ENCODE results near the gene CDK17. TPM values are rescaled to one million over a fixed set of nuclear protein-coding genes. Genes with fewer than 3 reads are reported as not detected.
A peak's percentile ranks its signal among the peaks of the same experiment; 100 is the strongest.
"Not testable (repeated sequence)": the region's sequence is repeated elsewhere in the genome, so short reads cannot be mapped to it uniquely, and the experiment has no call there.

The CDK17 gene
- polyA plus RNA-seq, 1 of the 3 experiments (the other 2 are of a cell fraction), result 11.7 TPM

- H3K79me2 ChIP-seq (ENCODE audit: insufficient read depth), result no peaks in the 10 kb centered on the region
- CTCF ChIA-PET, result no interaction called here
- H4K20me1 ChIP-seq (ENCODE audit: insufficient read depth), result no peaks in the 10 kb centered on the region
- peaks cover 2% of the 10 kb centered on the region for H3F3A ChIP-seq (replicated peaks; ENCODE audit: insufficient read depth)
- peaks cover 0 to 4% of the 10 kb centered on the region in 2 experiments; a peak in 2 of 4 replicates for H3K4me1 ChIP-seq (ENCODE audit: control insufficient read depth in 1 of 2, insufficient read depth in 2 of 2, low read depth in 1 of 2, low read length in 1 of 2)
- H3K36me3 ChIP-seq (replicated peaks in 1 of 2; ENCODE audit: control insufficient read depth in 1 of 2, insufficient read depth in 2 of 2, low read length in 1 of 2), result no peaks in the 10 kb centered on the region
- POLR2A ChIA-PET, result no interaction called here
- H2AFZ ChIP-seq (ENCODE audit: low read depth), result no peak overlapping the region
- H3K27me3 ChIP-seq (ENCODE audit: insufficient read depth), result no peaks in the 10 kb centered on the region
- 0 out of 4 replicates have a peak overlapping the region, but pooled peaks of 1 of the 2 experiments have one; percentile 26 for H3K27ac ChIP-seq (ENCODE audit: low read depth in 2 of 2, low read length in 1 of 2)
- H3K4me2 ChIP-seq, result no peak overlapping the region
- 82% methylated on average over 6 of the region's 6 CpGs for WGBS (ENCODE audit: low lambda C conversion rate)
- H3K9me3 ChIP-seq, result no peaks in the 10 kb centered on the region
- no peak overlapping the region for H3K9ac ChIP-seq
- no peak for DNase-seq
- H3K4me3 ChIP-seq (ENCODE audit: low read depth in 2 of 2, low read length in 1 of 2), result no peak overlapping the region
- TF ChIP-seq USF1 (IDR thresholded peaks at IDR 0.05; ENCODE audit: borderline replicate concordance, low read depth), result peak; percentile 55; the same call in 1 of the 2 replicates
- no peak for TF ChIP-seq FOXJ3 (CRISPR knock-in tag; IDR thresholded peaks at IDR 0.05)
- H3K9me2 ChIP-seq, result no peaks in the 10 kb centered on the region
Observed at GRCh38 chr12:96434107-96434506, 33.9 kb upstream of the CDK17 start.

GRCh38 chr12:96432496-96433321, 32.5 kb upstream of the CDK17 start:
- DNase-seq; H3K9me3 ChIP-seq; H3K9ac ChIP-seq; H3K4me2 ChIP-seq; H3K27ac ChIP-seq (ENCODE audit: low read depth in 2 of 2, low read length in 1 of 2); H3K4me1 ChIP-seq (ENCODE audit: control insufficient read depth in 1 of 2, insufficient read depth in 2 of 2, low read depth in 1 of 2, low read length in 1 of 2); H3K4me3 ChIP-seq (ENCODE audit: low read depth in 2 of 2, low read length in 1 of 2); H3K27me3 ChIP-seq (ENCODE audit: insufficient read depth); H3K9me2 ChIP-seq; H3K79me2 ChIP-seq (ENCODE audit: insufficient read depth); H4K20me1 ChIP-seq (ENCODE audit: insufficient read depth); POLR2A ChIA-PET; H3K36me3 ChIP-seq (replicated peaks in 1 of 2; ENCODE audit: control insufficient read depth in 1 of 2, insufficient read depth in 2 of 2, low read length in 1 of 2): not testable (repeated sequence)
- 91% methylated on average over 4 of the region's 4 CpGs for WGBS (ENCODE audit: low lambda C conversion rate)
- Histone ChIP-seq H3F3A (replicated peaks; ENCODE audit: insufficient read depth) (peaks cover 16% of the 10 kb centered on the region), H2AFZ (ENCODE audit: low read depth) (peak overlapping the region; percentile 30; the same call in 1 of the 2 replicates)
- CTCF ChIA-PET, result interaction anchor here (0.6 kb wide), 1 partner anchor 57 kb away, joined by 3 read pairs; the partner anchor contains the start of gene CFAP54

DNA sequence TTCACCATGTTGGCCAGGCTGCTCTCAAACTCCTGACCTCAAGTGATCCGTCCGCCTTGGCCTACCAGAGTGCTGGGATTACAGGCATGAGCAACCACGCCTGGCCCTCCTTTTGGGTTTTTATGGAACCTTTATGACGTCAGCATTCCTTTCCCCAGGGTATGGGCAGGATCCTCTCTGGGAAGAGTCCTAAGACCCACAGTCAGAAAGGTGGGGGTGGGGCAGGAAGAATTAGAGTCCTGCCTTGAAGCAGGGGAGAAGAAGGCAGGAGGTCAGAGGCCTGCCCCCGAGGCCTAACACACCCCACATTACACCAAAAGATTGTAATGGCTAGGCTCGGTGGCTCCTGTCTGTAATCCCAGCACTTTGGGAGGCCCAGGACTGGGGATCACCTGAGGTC, 30.8 kb upstream of the CDK17 start:
- Histone ChIP-seq H3K9me2 (no peaks in the 10 kb centered on the region), H3K27ac (ENCODE audit: low read depth in 2 of 2, low read length in 1 of 2) (no peak overlapping the region), H3K4me3 (ENCODE audit: low read depth in 2 of 2, low read length in 1 of 2) (no peak overlapping the region), H3K4me2 (no peak overlapping the region), H3K9ac (no peak overlapping the region), H3K27me3 (ENCODE audit: insufficient read depth) (no peaks in the 10 kb centered on the region), H3K4me1 (ENCODE audit: control insufficient read depth in 1 of 2, insufficient read depth in 2 of 2, low read depth in 1 of 2, low read length in 1 of 2) (peaks cover 5 to 17% of the 10 kb centered on the region in 2 experiments; a peak in 3 of 4 replicates), H4K20me1 (ENCODE audit: insufficient read depth) (no peaks in the 10 kb centered on the region), H3K36me3 (replicated peaks in 1 of 2; ENCODE audit: control insufficient read depth in 1 of 2, insufficient read depth in 2 of 2, low read length in 1 of 2) (no peaks in the 10 kb centered on the region), H3K79me2 (ENCODE audit: insufficient read depth) (peaks cover 6% of the 10 kb centered on the region), H3F3A (replicated peaks; ENCODE audit: insufficient read depth) (peaks cover 27% of the 10 kb centered on the region), H3K9me3 (no peaks in the 10 kb centered on the region), H2AFZ (ENCODE audit: low read depth) (no peak overlapping the region)
- CTCF ChIA-PET, result no interaction called here
- DNase-seq, result no peak
- WGBS (ENCODE audit: low lambda C conversion rate), result 85% methylated on average over 6 of the region's 6 CpGs
- POLR2A ChIA-PET, result no interaction called here
- TF ChIP-seq, protein P1, sequence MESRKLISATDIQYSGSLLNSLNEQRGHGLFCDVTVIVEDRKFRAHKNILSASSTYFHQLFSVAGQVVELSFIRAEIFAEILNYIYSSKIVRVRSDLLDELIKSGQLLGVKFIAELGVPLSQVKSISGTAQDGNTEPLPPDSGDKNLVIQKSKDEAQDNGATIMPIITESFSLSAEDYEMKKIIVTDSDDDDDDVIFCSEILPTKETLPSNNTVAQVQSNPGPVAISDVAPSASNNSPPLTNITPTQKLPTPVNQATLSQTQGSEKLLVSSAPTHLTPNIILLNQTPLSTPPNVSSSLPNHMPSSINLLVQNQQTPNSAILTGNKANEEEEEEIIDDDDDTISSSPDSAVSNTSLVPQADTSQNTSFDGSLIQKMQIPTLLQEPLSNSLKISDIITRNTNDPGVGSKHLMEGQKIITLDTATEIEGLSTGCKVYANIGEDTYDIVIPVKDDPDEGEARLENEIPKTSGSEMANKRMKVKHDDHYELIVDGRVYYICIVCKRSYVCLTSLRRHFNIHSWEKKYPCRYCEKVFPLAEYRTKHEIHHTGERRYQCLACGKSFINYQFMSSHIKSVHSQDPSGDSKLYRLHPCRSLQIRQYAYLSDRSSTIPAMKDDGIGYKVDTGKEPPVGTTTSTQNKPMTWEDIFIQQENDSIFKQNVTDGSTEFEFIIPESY (IDR thresholded peaks at IDR 0.05; ENCODE audit: borderline replicate concordance, low read depth), result no peak
- TF ChIP-seq, protein P2, sequence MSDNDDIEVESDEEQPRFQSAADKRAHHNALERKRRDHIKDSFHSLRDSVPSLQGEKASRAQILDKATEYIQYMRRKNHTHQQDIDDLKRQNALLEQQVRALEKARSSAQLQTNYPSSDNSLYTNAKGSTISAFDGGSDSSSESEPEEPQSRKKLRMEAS (IDR thresholded peaks at IDR 0.05; ENCODE audit: low read depth), result no peak
- TF ChIP-seq SIN3A (IDR thresholded peaks at IDR 0.05; ENCODE audit: borderline replicate concordance, low read depth, low read length), result no peak
- no peak for TF ChIP-seq FOXJ3 (CRISPR knock-in tag; IDR thresholded peaks at IDR 0.05)
- TF ChIP-seq TEAD4 (IDR thresholded peaks at IDR 0.05; ENCODE audit: borderline replicate concordance, insufficient read depth), result no peak
- no peak for TF ChIP-seq NRF1 (IDR thresholded peaks at IDR 0.05; ENCODE audit: low read depth, low read length)
- TF ChIP-seq RXRA (IDR thresholded peaks at IDR 0.05; ENCODE audit: borderline replicate concordance, low read depth), result no peak
- no peak for TF ChIP-seq YY1 (IDR thresholded peaks at IDR 0.05; ENCODE audit: low read depth)
- TF ChIP-seq CTCF (IDR thresholded peaks at IDR 0.05), result no peak
- TF ChIP-seq TCF12 (IDR thresholded peaks at IDR 0.05), result no peak
- no peak for TF ChIP-seq FOXM1 (IDR thresholded peaks at IDR 0.05; ENCODE audit: low read depth)
- TF ChIP-seq GABPA (IDR thresholded peaks at IDR 0.05; ENCODE audit: low read depth), result no peak
- no peak for TF ChIP-seq CHD2 (IDR thresholded peaks at IDR 0.05; ENCODE audit: low read length, partially characterized antibody)
- TF ChIP-seq EP300 (IDR thresholded peaks at IDR 0.05; ENCODE audit: borderline replicate concordance in 1 of 2, low read depth in 1 of 2, low read length in 1 of 2), result no peak
- no peak for TF ChIP-seq USF1 (IDR thresholded peaks at IDR 0.05; ENCODE audit: borderline replicate concordance, low read depth)
